ENCODE measurements around the gene PDGFB. TPM values are rescaled to one million over a fixed set of nuclear protein-coding genes. Genes with fewer than 3 reads are reported as not detected.
A peak's percentile ranks its signal among the peaks of the same experiment; 100 is the strongest.

Gene PDGFB
- polyA plus RNA-seq (2013, experiment 1 of 4), result 0.76 TPM
- polyA plus RNA-seq (2013, experiment 2 of 4), result 0.94 TPM
- 0.64 TPM for polyA plus RNA-seq (2013, experiment 3 of 4)
- 1.2 TPM for polyA plus RNA-seq (2013, experiment 4 of 4)

DNA sequence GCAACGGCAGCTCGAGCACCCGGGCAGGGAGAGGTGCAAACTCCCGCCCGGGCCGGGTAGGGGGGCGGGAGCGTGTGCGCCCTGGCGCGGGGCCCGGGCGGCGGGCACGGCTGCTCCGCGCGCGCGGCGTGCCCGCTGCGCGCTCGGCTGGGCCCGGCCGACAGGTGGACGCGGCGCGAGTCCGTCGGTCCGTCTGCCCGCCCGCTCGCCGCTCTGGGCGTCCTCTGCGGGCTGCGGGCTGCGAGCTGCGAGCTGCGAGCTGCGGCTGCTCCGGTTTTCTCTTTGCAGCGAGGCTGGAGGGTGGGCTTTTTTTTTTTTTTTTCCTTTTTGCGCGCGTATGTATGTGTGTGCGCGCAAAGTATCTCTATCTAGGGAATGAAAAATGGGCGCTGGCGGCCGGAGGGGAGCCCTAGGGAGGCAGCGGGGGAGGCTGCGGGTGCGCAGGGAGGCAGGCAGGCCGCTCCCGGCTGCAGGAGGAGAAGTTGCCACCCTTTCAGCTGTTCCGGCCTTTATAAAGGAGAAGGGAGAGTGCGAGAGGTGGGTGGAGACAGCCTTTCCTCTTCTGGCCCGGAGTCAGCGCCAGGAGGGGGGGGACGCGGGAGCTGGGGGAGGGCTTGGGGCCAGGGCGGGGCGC lies at the start of gene PDGFB:
TSS of gene PDGFB (minus strand) at position 487 of the 634 bp plus-strand sequence. CDS start 1,019 bp downstream, outside the sequence.
- Histone ChIP-seq H3K4me1 (ENCODE audit: control insufficient read depth, insufficient read depth, low read length) (peaks cover 36% of the 10 kb centered on the region), H3K9me3 (ENCODE audit: control insufficient read depth, low read length) (no peaks in the 10 kb centered on the region), H3K4me3 (ENCODE audit: insufficient read depth, low read depth, low read length) (peak within 1 kb of the TSS; percentile 34), H3K27me3 (ENCODE audit: control insufficient read depth, insufficient read depth, low read length, poor library complexity, severe bottlenecking) (peaks cover 76% of the 10 kb centered on the region), H3K36me3 (ENCODE audit: control insufficient read depth, insufficient read depth, low read length) (no peaks in the 10 kb centered on the region), H3K27ac (ENCODE audit: insufficient read depth, low read depth, low read length, poor library complexity, severe bottlenecking) (no peak within 1 kb of the TSS)
- 1% methylated on average over 66 to 68 of the region's 68 CpGs for WGBS, 2 experiments

DNA sequence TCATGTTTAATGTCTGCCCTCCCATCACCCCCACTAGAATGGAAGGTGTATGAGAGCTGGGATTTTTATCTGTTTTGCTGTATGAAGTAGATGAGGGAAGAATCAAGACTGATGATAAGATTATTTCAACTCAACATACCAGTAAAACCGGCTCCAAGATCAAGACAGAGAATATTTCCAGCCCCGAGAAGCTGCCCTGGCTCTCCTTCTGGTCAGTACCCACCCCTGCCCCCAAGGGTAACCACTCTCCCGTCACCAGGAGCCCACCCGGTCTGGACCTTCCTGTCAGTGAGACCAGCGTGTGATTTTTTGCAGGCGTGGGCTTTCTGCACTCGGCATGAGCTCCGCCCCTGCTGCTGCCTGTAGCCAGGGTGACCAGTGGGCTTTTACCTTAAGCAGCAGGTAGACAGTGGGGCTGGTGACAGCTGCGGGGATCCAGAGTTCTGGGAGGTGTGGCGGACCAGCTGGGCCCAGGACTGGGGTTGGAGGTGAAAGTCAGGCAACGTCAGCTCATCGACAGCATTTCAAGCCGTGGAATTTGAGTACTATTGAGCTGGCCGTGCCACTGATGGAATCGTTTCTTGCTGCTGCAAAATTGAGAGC lies 49.1 kb upstream of the PDGFB start:
- no peaks in the 10 kb centered on the region for H3K9me3 ChIP-seq (ENCODE audit: control insufficient read depth, low read length)
- 87% methylated on average over 15 of the region's 15 CpGs for WGBS, 2 experiments
- no peak overlapping the region for H3K27ac ChIP-seq (ENCODE audit: insufficient read depth, low read depth, low read length, poor library complexity, severe bottlenecking)
- no peaks in the 10 kb centered on the region for H3K27me3 ChIP-seq (ENCODE audit: control insufficient read depth, insufficient read depth, low read length, poor library complexity, severe bottlenecking)
- peaks cover 16% of the 10 kb centered on the region for H3K4me1 ChIP-seq (ENCODE audit: control insufficient read depth, insufficient read depth, low read length)
- no peak overlapping the region for H3K4me3 ChIP-seq (ENCODE audit: insufficient read depth, low read depth, low read length)
- no peaks in the 10 kb centered on the region for H3K36me3 ChIP-seq (ENCODE audit: control insufficient read depth, insufficient read depth, low read length)

DNA sequence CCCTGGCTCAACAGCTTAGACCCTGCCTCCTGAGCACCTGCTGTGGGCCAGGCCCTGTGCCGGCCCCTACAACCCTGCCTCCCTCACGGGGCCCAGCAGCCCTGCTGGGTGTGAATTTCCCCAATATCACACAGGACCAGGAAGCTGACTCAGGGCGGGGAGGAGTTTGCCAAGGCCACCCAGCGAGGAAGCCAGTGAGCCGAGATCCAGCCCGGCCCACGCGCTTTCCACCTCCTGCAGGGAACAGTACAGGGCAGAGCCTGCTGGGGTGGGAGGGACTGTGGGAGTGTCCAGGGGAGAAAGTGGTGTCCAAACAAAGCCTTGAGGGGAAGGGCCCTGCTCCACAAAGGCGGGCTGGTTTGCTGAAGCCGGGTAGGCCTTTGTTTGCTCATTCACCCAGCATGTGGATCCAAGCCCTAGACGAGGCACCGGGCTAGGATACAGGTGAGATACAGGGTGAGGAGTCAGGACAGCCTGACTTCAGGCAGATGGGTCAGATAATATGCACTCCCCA lies 47.8 kb upstream of the PDGFB start:
- H3K27me3 ChIP-seq (ENCODE audit: control insufficient read depth, insufficient read depth, low read length, poor library complexity, severe bottlenecking), result no peaks in the 10 kb centered on the region
- H3K9me3 ChIP-seq (ENCODE audit: control insufficient read depth, low read length), result no peaks in the 10 kb centered on the region
- peaks cover 9% of the 10 kb centered on the region for H3K4me1 ChIP-seq (ENCODE audit: control insufficient read depth, insufficient read depth, low read length)
- no peak overlapping the region for H3K27ac ChIP-seq (ENCODE audit: insufficient read depth, low read depth, low read length, poor library complexity, severe bottlenecking)
- 23 to 27% methylated on average over 12 of the region's 12 CpGs for WGBS, 2 experiments
- no peaks in the 10 kb centered on the region for H3K36me3 ChIP-seq (ENCODE audit: control insufficient read depth, insufficient read depth, low read length)
- H3K4me3 ChIP-seq (ENCODE audit: insufficient read depth, low read depth, low read length), result no peak overlapping the region

DNA sequence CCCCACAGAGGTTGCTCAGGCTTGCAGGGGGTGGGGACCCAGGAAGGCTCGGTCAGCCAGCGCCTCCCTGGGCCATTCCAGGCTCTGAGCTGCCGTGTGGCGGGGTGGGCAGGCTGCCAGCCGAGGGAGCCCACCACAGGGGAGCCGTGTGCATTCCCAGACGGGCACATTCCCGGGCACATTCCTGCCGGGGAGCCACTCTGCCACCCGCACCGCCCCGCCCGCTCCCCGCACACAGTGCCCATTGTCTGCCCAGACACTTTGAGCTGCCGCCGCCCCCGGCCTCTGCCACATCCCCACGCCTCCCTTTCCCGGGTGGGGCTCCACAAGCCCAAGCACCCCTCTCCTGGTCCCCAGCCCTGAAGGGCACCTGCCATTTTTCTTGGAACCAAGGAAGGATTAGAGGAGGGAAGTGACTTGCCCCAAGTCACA lies 47.3 kb upstream of the PDGFB start:
- H3K36me3 ChIP-seq (ENCODE audit: control insufficient read depth, insufficient read depth, low read length), result no peaks in the 10 kb centered on the region
- H3K4me3 ChIP-seq (ENCODE audit: insufficient read depth, low read depth, low read length), result no peak overlapping the region
- H3K27me3 ChIP-seq (ENCODE audit: control insufficient read depth, insufficient read depth, low read length, poor library complexity, severe bottlenecking), result no peaks in the 10 kb centered on the region
- no peaks in the 10 kb centered on the region for H3K9me3 ChIP-seq (ENCODE audit: control insufficient read depth, low read length)
- H3K27ac ChIP-seq (ENCODE audit: insufficient read depth, low read depth, low read length, poor library complexity, severe bottlenecking), result no peak overlapping the region
- H3K4me1 ChIP-seq (ENCODE audit: control insufficient read depth, insufficient read depth, low read length), result peaks cover 9% of the 10 kb centered on the region
- 90 to 91% methylated on average over 19 of the region's 19 CpGs for WGBS, 2 experiments

DNA sequence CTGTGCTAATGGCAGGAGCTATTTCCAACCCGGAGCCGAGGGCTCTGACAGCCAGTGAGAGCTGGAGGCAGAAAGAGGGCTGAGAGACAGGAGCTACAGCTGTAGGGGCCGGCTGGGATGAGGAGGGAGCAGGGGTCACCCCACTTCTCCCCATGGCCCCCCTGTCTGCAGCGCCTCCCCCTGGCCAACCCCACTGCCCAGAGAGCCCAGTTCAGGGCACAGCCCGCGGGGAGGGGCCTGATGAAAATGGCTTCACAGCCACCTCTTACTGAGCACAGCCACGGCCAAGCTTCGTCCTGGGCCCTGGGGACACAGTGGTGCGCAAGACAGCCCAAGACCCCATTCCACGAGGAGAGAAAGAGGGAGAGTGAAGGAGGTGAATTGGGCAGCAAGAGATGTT lies 46.7 kb upstream of the PDGFB start:
- no peak overlapping the region for H3K4me3 ChIP-seq (ENCODE audit: insufficient read depth, low read depth, low read length)
- no peaks in the 10 kb centered on the region for H3K9me3 ChIP-seq (ENCODE audit: control insufficient read depth, low read length)
- no peaks in the 10 kb centered on the region for H3K27me3 ChIP-seq (ENCODE audit: control insufficient read depth, insufficient read depth, low read length, poor library complexity, severe bottlenecking)
- H3K27ac ChIP-seq (ENCODE audit: insufficient read depth, low read depth, low read length, poor library complexity, severe bottlenecking), result no peak overlapping the region
- WGBS, 2 experiments, result 84 to 91% methylated on average over 10 of the region's 10 CpGs
- peaks cover 9% of the 10 kb centered on the region for H3K4me1 ChIP-seq (ENCODE audit: control insufficient read depth, insufficient read depth, low read length)
- H3K36me3 ChIP-seq (ENCODE audit: control insufficient read depth, insufficient read depth, low read length), result no peaks in the 10 kb centered on the region

DNA sequence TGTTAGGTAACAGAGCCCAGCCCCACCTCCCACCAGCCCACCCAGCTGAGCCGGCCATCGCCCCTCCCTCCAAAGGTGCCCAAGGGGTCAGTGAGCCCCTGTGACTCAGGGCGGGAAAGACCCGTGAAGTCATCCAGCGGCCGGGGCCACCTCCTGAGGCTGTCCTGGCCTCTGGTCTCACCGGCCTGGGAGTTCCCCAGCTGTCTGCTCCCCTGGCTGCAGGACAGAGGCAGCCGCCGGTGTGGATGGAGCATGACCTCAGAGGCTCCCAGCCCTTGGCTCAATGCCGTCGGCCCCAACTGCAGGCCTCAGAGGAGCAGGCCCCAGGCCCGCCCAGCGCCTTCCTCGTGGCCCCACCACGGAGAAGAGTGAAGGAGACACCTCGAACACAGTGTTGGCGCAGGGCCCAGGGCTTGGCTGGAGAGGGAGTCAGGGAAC lies 46.0 kb upstream of the PDGFB start:
- Histone ChIP-seq H3K27ac (ENCODE audit: insufficient read depth, low read depth, low read length, poor library complexity, severe bottlenecking) (no peak overlapping the region), H3K4me3 (ENCODE audit: insufficient read depth, low read depth, low read length) (no peak overlapping the region), H3K4me1 (ENCODE audit: control insufficient read depth, insufficient read depth, low read length) (peaks cover 9% of the 10 kb centered on the region), H3K36me3 (ENCODE audit: control insufficient read depth, insufficient read depth, low read length) (no peaks in the 10 kb centered on the region), H3K9me3 (ENCODE audit: control insufficient read depth, low read length) (no peaks in the 10 kb centered on the region), H3K27me3 (ENCODE audit: control insufficient read depth, insufficient read depth, low read length, poor library complexity, severe bottlenecking) (no peaks in the 10 kb centered on the region)
- WGBS, 2 experiments, result 75 to 77% methylated on average over 17 of the region's 17 CpGs

DNA sequence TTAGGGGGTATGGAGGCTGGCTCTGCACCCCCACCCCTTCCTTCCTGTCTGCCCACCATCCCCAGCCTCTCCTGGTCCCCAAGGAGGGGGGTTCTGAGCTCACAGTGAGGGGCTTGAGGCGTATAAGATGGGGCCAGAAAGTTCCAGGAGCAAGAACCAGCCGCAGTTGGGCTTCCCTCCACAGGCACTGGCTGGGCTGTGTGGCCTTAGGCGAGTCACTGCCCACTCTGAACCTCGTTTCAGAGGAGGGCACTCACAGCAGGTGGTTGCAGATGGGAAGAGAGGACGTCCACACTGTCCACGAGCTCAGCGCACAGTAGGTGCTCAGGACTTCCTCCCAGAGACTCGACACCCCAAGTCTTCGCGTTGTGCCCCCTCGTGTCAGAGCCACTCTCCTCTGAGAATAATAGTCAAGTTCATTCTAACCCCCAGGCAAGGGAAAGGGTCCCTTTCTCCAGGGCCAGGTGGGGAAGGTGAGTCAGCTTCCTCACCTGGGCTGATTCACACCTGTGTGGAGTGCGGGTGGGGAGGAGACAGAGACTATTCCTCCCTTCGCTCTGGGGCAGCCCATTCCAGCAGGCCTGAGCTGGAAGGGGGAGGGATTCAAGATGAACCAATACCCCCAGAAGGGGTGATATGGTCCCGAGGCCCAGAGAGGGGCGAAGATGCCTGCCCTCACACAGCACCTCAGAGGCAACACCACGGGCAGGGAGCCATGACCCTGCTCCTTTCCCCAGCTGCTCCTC lies 45.4 kb upstream of the PDGFB start:
- Histone ChIP-seq H3K27ac (ENCODE audit: insufficient read depth, low read depth, low read length, poor library complexity, severe bottlenecking) (no peak overlapping the region), H3K4me1 (ENCODE audit: control insufficient read depth, insufficient read depth, low read length) (peaks cover 9% of the 10 kb centered on the region), H3K27me3 (ENCODE audit: control insufficient read depth, insufficient read depth, low read length, poor library complexity, severe bottlenecking) (no peaks in the 10 kb centered on the region), H3K36me3 (ENCODE audit: control insufficient read depth, insufficient read depth, low read length) (no peaks in the 10 kb centered on the region), H3K4me3 (ENCODE audit: insufficient read depth, low read depth, low read length) (no peak overlapping the region), H3K9me3 (ENCODE audit: control insufficient read depth, low read length) (no peaks in the 10 kb centered on the region)
- 90 to 91% methylated on average over 16 of the region's 16 CpGs for WGBS, 2 experiments

DNA sequence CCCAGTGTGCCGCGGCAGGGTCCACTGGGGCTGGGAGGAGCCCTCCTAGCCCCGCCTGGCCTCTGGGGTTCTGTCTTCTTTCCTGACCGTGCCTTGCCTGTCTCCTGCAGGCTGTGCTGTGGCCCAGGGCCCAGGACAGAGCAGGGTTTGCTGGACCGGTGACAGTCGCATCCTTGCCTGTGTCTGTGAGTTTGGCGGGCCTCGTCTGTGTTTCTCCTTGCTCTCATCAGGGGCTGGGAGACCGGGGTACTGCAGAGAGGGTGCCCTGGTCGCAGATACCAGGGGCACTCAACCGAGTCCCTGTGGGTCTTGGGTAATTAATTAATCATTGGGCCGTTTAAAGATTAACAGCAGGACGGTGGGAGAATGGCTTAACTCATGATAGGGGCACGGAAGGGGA lies 44.8 kb upstream of the PDGFB start:
- peaks cover 9% of the 10 kb centered on the region for H3K4me1 ChIP-seq (ENCODE audit: control insufficient read depth, insufficient read depth, low read length)
- no peak overlapping the region for H3K27ac ChIP-seq (ENCODE audit: insufficient read depth, low read depth, low read length, poor library complexity, severe bottlenecking)
- no peaks in the 10 kb centered on the region for H3K27me3 ChIP-seq (ENCODE audit: control insufficient read depth, insufficient read depth, low read length, poor library complexity, severe bottlenecking)
- H3K9me3 ChIP-seq (ENCODE audit: control insufficient read depth, low read length), result no peaks in the 10 kb centered on the region
- H3K4me3 ChIP-seq (ENCODE audit: insufficient read depth, low read depth, low read length), result no peak overlapping the region
- 80 to 83% methylated on average over 14 of the region's 14 CpGs for WGBS, 2 experiments
- no peaks in the 10 kb centered on the region for H3K36me3 ChIP-seq (ENCODE audit: control insufficient read depth, insufficient read depth, low read length)

DNA sequence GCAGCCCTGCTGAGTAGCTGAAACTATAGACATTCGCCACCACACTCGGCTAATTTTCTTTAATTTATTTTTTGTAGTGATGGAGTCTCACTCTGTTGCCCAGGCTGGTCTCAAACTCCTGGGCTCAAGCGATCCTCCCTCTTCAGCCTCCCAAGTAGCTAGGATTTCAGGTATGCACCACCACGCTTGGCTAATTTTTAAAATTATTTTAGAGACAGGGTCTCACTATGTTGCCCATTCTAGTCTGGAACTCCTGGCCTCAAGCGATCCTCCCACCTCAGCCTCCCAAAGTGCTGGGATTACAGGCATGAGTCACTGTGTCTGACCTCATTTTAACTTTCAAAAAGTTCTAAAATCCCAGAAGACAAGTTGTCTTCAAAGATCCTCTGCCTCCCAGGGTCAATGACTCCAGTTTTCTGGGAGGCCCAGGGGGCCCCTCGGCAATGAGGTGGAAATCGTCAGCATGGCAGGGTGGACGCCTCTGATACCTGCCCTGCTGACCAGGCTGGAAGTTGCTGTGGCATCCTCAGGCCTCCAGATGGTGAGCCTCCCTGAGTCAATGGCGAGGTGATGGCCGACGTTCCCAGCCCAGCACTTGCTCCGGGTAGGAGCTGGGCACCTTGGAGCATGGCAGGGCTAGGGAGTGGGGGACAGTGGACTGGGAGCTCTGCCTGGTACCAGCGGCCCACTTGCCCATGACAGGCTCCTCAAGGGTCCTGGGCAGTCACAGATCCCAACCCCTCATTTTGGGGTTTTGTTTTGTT lies 43.5 kb upstream of the PDGFB start:
- Histone ChIP-seq H3K4me1 (ENCODE audit: control insufficient read depth, insufficient read depth, low read length) (peaks cover 9% of the 10 kb centered on the region), H3K9me3 (ENCODE audit: control insufficient read depth, low read length) (no peaks in the 10 kb centered on the region), H3K27ac (ENCODE audit: insufficient read depth, low read depth, low read length, poor library complexity, severe bottlenecking) (no peak overlapping the region), H3K4me3 (ENCODE audit: insufficient read depth, low read depth, low read length) (no peak overlapping the region), H3K27me3 (ENCODE audit: control insufficient read depth, insufficient read depth, low read length, poor library complexity, severe bottlenecking) (no peaks in the 10 kb centered on the region), H3K36me3 (ENCODE audit: control insufficient read depth, insufficient read depth, low read length) (no peaks in the 10 kb centered on the region)
- WGBS, 2 experiments, result 91 to 93% methylated on average over 13 of the region's 13 CpGs

All from ectodermal cell (in vitro differentiated cells).